HEK293 (cell line): ENCODE results near the gene IFNG.

Source experiments
- CTCF ChIA-PET: fragments of 350-600 bp; formaldehyde crosslinking; extraction: SDS; loops from one replicate; lab custom pipeline; 2021; ENCODE audit warnings: antibody characterized with exemption; lab: Yijun Ruan, JAX
- POLR2A ChIA-PET: fragments of 300-600 bp; formaldehyde crosslinking; extraction: SDS; loops from one replicate; lab custom pipeline; 2020; ENCODE audit warnings: antibody characterized with exemption, inconsistent platforms; lab: Yijun Ruan, JAX
- H3K27ac ChIP-seq: fragments of 200-500 bp; sonication (Bioruptor generic); 2 replicates; pipeline ENCODE4 v1.5.1; 2014; ENCODE audit warnings: low read depth, low read length, control low read depth, inconsistent platforms; ENCODE audit errors: extremely low read depth
- H3K36me3 ChIP-seq, 2 experiments: fragments of 200-500 bp in 1 of 2; sonication (Bioruptor generic) in 1 of 2; 1 replicate in 1 of 2; 2 replicates in 1 of 2; pipeline ENCODE4 v1.5.1; 2014 to 2017; ENCODE audit warnings: inconsistent platforms in 2 of 2, low read length in 2 of 2; ENCODE audit not compliant: control insufficient read depth in 2 of 2, insufficient read depth in 1 of 2
- H3K4me1 ChIP-seq: fragments of 200-500 bp; sonication (Bioruptor generic); 2 replicates; pipeline ENCODE4 v1.5.1; 2014; ENCODE audit warnings: mild to moderate bottlenecking, low read length, inconsistent platforms; ENCODE audit not compliant: control insufficient read depth, insufficient read depth
- H3K4me3 ChIP-seq: 2 replicates; pipeline ENCODE4 v1.5.1; 2011; ENCODE audit warnings: low read depth, mild to moderate bottlenecking, control low read depth, low read length, moderate library complexity
- H3K9me3 ChIP-seq: fragments of 200-500 bp; sonication (Bioruptor generic); 2 replicates; pipeline ENCODE4 v1.5.1; 2014; ENCODE audit warnings: low read depth, low read length, inconsistent platforms; ENCODE audit not compliant: control insufficient read depth, insufficient read depth
- AEBP2 ChIP-seq: fragments of 450-650 bp; formaldehyde crosslinking; IDR thresholded peaks from 2 replicates; pipeline ENCODE4 v1.5.1; 2016; ENCODE audit warnings: missing biosample characterization, missing genetic modification characterization, borderline replicate concordance
- GLI4 ChIP-seq: fragments of 450-650 bp; formaldehyde crosslinking; IDR thresholded peaks from 2 replicates; pipeline ENCODE4 v1.5.1; 2016; ENCODE audit warnings: missing biosample characterization, missing genetic modification characterization
- HOXA7 ChIP-seq: sonication (generic); formaldehyde crosslinking; IDR thresholded peaks from 2 replicates; pipeline ENCODE4 v1.8.1; 2022; ENCODE audit warnings: missing genetic modification reagents, borderline replicate concordance
- HOXD13 ChIP-seq: sonication (generic); formaldehyde crosslinking; IDR thresholded peaks from 2 replicates; pipeline ENCODE4 v1.8.0; 2022; ENCODE audit warnings: missing genetic modification reagents, borderline replicate concordance
- KLF9 ChIP-seq: fragments of 450-650 bp; formaldehyde crosslinking; IDR thresholded peaks from 2 replicates; pipeline ENCODE4 v1.5.1; 2016; ENCODE audit warnings: missing biosample characterization, missing genetic modification characterization, low read depth
- MZF1 ChIP-seq: fragments of 450-650 bp; formaldehyde crosslinking; IDR thresholded peaks from 2 replicates; pipeline ENCODE4 v1.5.1; 2017; ENCODE audit warnings: missing biosample characterization, missing genetic modification characterization, borderline replicate concordance
- OSR2 ChIP-seq: fragments of 450-650 bp; formaldehyde crosslinking; IDR thresholded peaks from 2 replicates; pipeline ENCODE4 v1.5.1; 2016; ENCODE audit warnings: missing biosample characterization, missing genetic modification characterization
- REPIN1 ChIP-seq: fragments of 450-650 bp; formaldehyde crosslinking; IDR thresholded peaks from 2 replicates; pipeline ENCODE4 v1.5.1; 2017; ENCODE audit warnings: missing biosample characterization, missing genetic modification characterization, low read depth
- REST ChIP-seq: fragments of 450-650 bp; formaldehyde crosslinking; IDR thresholded peaks from 2 replicates; pipeline ENCODE4 v1.5.1; 2016; ENCODE audit warnings: missing biosample characterization, missing genetic modification characterization
- YY2 ChIP-seq: fragments of 450-650 bp; formaldehyde crosslinking; IDR thresholded peaks from 2 replicates; pipeline ENCODE4 v1.5.1; 2016; ENCODE audit warnings: missing biosample characterization, missing genetic modification characterization
- ZBTB20 ChIP-seq: fragments of 450-650 bp; formaldehyde crosslinking; IDR thresholded peaks from 2 replicates; pipeline ENCODE4 v1.5.1; 2016; ENCODE audit warnings: missing biosample characterization, missing genetic modification characterization
- ZBTB44 ChIP-seq: fragments of 450-650 bp; IDR thresholded peaks from 2 replicates; pipeline ENCODE4 v1.5.1; 2018; ENCODE audit warnings: missing biosample characterization, mild to moderate bottlenecking, missing genetic modification characterization
- ZFP69B ChIP-seq: fragments of 450-650 bp; formaldehyde crosslinking; IDR thresholded peaks from 2 replicates; pipeline ENCODE4 v1.5.1; 2016; ENCODE audit warnings: missing biosample characterization, missing genetic modification characterization
- ZNF155 ChIP-seq: fragments of 450-650 bp; formaldehyde crosslinking; IDR thresholded peaks from 2 replicates; pipeline ENCODE4 v1.5.1; 2016; ENCODE audit warnings: missing biosample characterization, missing genetic modification characterization
- ZNF239 ChIP-seq: fragments of 450-650 bp; formaldehyde crosslinking; IDR thresholded peaks from 2 replicates; pipeline ENCODE4 v1.5.1; 2016; ENCODE audit warnings: missing biosample characterization, missing genetic modification characterization
- ZNF350 ChIP-seq: fragments of 450-650 bp; formaldehyde crosslinking; IDR thresholded peaks from 2 replicates; pipeline ENCODE4 v1.5.0; 2017; ENCODE audit warnings: missing biosample characterization, mild to moderate bottlenecking, missing genetic modification characterization
- ZNF394 ChIP-seq: fragments of 450-650 bp; formaldehyde crosslinking; IDR thresholded peaks from 2 replicates; pipeline ENCODE4 v1.5.1; 2016; ENCODE audit warnings: missing biosample characterization, missing genetic modification characterization, mild to moderate bottlenecking, moderate library complexity, borderline replicate concordance
- ZNF521 ChIP-seq: fragments of 450-650 bp; formaldehyde crosslinking; IDR thresholded peaks from 2 replicates; pipeline ENCODE4 v1.5.1; 2017; ENCODE audit warnings: missing biosample characterization, mild to moderate bottlenecking, missing genetic modification characterization
- ZNF544 ChIP-seq: fragments of 450-650 bp; formaldehyde crosslinking; IDR thresholded peaks from 2 replicates; pipeline ENCODE4 v1.5.0; 2017; ENCODE audit warnings: missing biosample characterization, missing genetic modification characterization
- ZNF548 ChIP-seq: fragments of 450-650 bp; formaldehyde crosslinking; IDR thresholded peaks from 2 replicates; pipeline ENCODE4 v1.5.1; 2016; ENCODE audit warnings: missing biosample characterization, missing genetic modification characterization
- ZNF558 ChIP-seq: fragments of 450-650 bp; formaldehyde crosslinking; IDR thresholded peaks from 2 replicates; pipeline ENCODE4 v1.5.1; 2016; ENCODE audit warnings: missing biosample characterization, missing genetic modification characterization
- ZNF610 ChIP-seq: fragments of 450-650 bp; formaldehyde crosslinking; IDR thresholded peaks from 2 replicates; pipeline ENCODE4 v1.5.1; 2016; ENCODE audit warnings: missing biosample characterization, missing genetic modification characterization, borderline replicate concordance
- ZNF660 ChIP-seq: fragments of 450-650 bp; IDR thresholded peaks from 2 replicates; pipeline ENCODE4 v1.5.1; 2018; ENCODE audit warnings: missing biosample characterization, mild to moderate bottlenecking, missing genetic modification characterization
- ZNF707 ChIP-seq: fragments of 450-650 bp; formaldehyde crosslinking; IDR thresholded peaks from 2 replicates; pipeline ENCODE4 v1.5.1; 2016; ENCODE audit warnings: missing biosample characterization, missing genetic modification characterization
- ZNF792 ChIP-seq: fragments of 450-650 bp; formaldehyde crosslinking; IDR thresholded peaks from 2 replicates; pipeline ENCODE4 v1.5.1; 2016; ENCODE audit warnings: missing biosample characterization, missing genetic modification characterization
- TF ChIP-seq, protein P1 (sequence below): fragments of 450-650 bp; formaldehyde crosslinking; IDR thresholded peaks from 2 replicates; pipeline ENCODE4 v1.5.1; 2016; ENCODE audit warnings: missing biosample characterization, missing genetic modification characterization

The IFNG gene

DNA sequence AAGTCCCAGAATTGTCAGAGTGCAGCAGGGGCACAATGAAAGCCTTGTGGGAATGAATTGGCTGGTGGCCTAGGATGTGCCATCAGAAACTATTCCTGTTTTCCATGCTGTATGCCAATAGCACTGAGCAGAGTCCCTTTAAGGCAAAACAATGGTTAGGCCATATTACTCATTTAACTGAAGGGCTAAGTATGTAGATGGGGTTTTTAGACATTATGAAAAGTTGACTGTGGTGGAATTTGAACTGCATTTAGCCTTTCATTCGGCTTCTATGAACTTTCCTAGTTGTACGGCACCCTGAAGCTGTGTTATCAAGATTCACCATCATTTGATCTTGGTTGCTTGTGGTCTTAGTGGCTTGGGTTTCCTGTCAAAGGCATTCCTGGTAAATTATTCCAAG lies 41.3 kb upstream of the IFNG start (continued):
- no peak for TF ChIP-seq MZF1 (tag by site-specific recombination)
- TF ChIP-seq, protein P1, sequence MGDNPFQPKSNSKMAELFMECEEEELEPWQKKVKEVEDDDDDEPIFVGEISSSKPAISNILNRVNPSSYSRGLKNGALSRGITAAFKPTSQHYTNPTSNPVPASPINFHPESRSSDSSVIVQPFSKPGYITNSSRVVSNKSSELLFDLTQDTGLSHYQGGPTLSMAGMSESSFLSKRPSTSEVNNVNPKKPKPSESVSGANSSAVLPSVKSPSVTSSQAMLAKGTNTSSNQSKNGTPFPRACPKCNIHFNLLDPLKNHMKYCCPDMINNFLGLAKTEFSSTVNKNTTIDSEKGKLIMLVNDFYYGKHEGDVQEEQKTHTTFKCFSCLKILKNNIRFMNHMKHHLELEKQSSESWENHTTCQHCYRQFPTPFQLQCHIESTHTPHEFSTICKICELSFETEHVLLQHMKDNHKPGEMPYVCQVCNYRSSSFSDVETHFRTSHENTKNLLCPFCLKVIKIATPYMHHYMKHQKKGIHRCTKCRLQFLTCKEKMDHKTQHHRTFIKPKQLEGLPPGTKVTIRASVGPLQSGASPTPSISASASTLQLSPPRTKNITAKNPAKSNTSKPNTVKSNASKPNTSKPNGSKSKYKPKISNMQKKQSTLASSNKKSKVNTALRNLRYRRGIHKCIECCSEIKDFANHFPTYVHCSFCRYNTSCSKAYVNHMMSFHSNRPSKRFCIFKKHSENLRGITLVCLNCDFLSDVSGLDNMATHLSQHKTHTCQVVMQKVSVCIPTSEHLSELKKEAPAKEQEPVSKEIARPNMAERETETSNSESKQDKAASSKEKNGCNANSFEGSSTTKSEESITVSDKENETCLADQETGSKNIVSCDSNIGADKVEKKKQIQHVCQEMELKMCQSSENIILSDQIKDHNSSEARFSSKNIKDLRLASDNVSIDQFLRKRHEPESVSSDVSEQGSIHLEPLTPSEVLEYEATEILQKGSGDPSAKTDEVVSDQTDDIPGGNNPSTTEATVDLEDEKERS (tag by site-specific recombination): no peak
- TF ChIP-seq ZNF660 (tag by site-specific recombination): no peak
- TF ChIP-seq ZNF350 (tag by site-specific recombination): no peak
- no peak for TF ChIP-seq ZNF521 (tag by site-specific recombination)
- TF ChIP-seq, all 188 proteins: peak for 0

DNA sequence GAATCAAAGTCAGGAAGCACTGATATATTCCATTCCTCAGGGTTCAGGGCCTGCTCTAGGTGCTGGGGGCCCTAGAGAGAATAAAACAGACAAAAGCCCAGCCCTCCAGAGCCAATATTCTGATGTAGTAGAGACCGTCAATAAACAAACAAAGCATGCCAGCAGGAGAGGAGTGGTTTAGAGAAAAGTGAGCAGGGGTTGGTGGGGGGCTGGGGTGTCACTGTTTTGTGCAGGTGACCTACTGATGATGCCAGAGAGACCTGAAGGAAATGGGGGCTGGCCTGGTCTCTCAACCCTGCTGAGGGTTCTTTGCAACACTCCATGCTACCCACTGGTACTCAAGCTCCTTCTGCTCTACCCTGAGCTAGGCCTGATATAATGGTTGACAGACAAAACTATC lies 39.6 kb upstream of the IFNG start:
- no peak overlapping the region for H3K27ac ChIP-seq
- H3K4me1 ChIP-seq: peaks cover 8% of the 10 kb centered on the region; the same call in 1 of the 2 replicates
- POLR2A ChIA-PET: no interaction called here
- TF ChIP-seq ZNF610 (tag by site-specific recombination): no peak
- TF ChIP-seq ZNF544 (tag by site-specific recombination): no peak
- TF ChIP-seq REPIN1 (tag by site-specific recombination): no peak
- TF ChIP-seq YY2: no peak
- no peak for TF ChIP-seq ZNF558 (tag by site-specific recombination)
- TF ChIP-seq ZFP69B (tag by site-specific recombination): no peak
- no peak for TF ChIP-seq OSR2 (tag by site-specific recombination)
- TF ChIP-seq KLF9: no peak
- TF ChIP-seq GLI4: no peak
- no peak for TF ChIP-seq ZNF239 (tag by site-specific recombination)
- no peak for TF ChIP-seq ZNF792
- no peak for TF ChIP-seq ZNF155 (tag by site-specific recombination)
- no peak for TF ChIP-seq ZNF707 (tag by site-specific recombination)
- TF ChIP-seq HOXA7 (CRISPR knock-in tag): no peak
- no peak for TF ChIP-seq ZNF548 (tag by site-specific recombination)
- TF ChIP-seq, all 188 proteins: peak for 0
- CTCF ChIA-PET: no interaction called here
- H3K36me3 ChIP-seq: no peaks in the 10 kb centered on the region
- no peak overlapping the region for H3K4me3 ChIP-seq
- H3K9me3 ChIP-seq: no peaks in the 10 kb centered on the region

GRCh38 chr12:68198507-68199086 lies 39.1 kb upstream of the IFNG start:
- Histone ChIP-seq H3K36me3 (no peaks in the 10 kb centered on the region), H3K27ac (no peak overlapping the region), H3K4me1 (peaks cover 6% of the 10 kb centered on the region; the same call in 1 of the 2 replicates), H3K4me3 (no peak overlapping the region), H3K9me3 (no peaks in the 10 kb centered on the region)
- POLR2A ChIA-PET: no interaction called here
- CTCF ChIA-PET: interaction anchor here (1.1 kb wide), 1 partner anchor 202 kb away, joined by 3 read pairs; no protein-coding TSS in a partner anchor
- no peak for TF ChIP-seq YY2
- no peak for TF ChIP-seq ZBTB20
- TF ChIP-seq ZBTB44 (tag by site-specific recombination): no peak
- TF ChIP-seq ZNF394: no peak
- no peak for TF ChIP-seq REST (tag by site-specific recombination)
- TF ChIP-seq HOXD13 (CRISPR knock-in tag): no peak
- no peak for TF ChIP-seq AEBP2 (tag by site-specific recombination)
